Thymus (tissue), 11 donors: ENCODE results near the gene IL4I1. TPM values are rescaled to one million over a fixed set of nuclear protein-coding genes. Genes with fewer than 3 reads are reported as not detected.

Source experiments
- DNase-seq, 9 donors: peaks; one replicate each; pipeline ENCODE4 v3.0.0-alpha.2; 2013; ENCODE audit warnings: low spot score in 9 of 9, low read depth in 6 of 9, missing footprints in 1 of 9
- H3K27ac ChIP-seq, 2 donors: one replicate each; pipeline ENCODE4 v1.5.1; 2013; ENCODE audit warnings: control low read depth in 1 of 2, low read depth in 1 of 2, low read length in 1 of 2, mild to moderate bottlenecking in 1 of 2, moderate library complexity in 1 of 2
- H3K27me3 ChIP-seq, 2 donors: one replicate each; pipeline ENCODE4 v1.5.1; 2013; ENCODE audit warnings: low read length in 1 of 2; ENCODE audit not compliant: control insufficient read depth in 2 of 2, insufficient read depth in 1 of 2
- H3K36me3 ChIP-seq, 2 donors: one replicate each; pipeline ENCODE4 v1.5.1; 2013; ENCODE audit warnings: low read length in 1 of 2, mild to moderate bottlenecking in 1 of 2, moderate library complexity in 1 of 2; ENCODE audit not compliant: control insufficient read depth in 2 of 2, insufficient read depth in 2 of 2
- H3K4me1 ChIP-seq, 2 donors: one replicate each; pipeline ENCODE4 v1.5.1; 2013; ENCODE audit warnings: low read length in 2 of 2; ENCODE audit not compliant: control insufficient read depth in 2 of 2, insufficient read depth in 2 of 2
- H3K4me3 ChIP-seq, 2 donors: one replicate each; pipeline ENCODE4 v1.5.1; 2013; ENCODE audit warnings: low read length in 2 of 2, control low read depth in 1 of 2, mild to moderate bottlenecking in 1 of 2
- H3K9me3 ChIP-seq, 2 donors: one replicate each; pipeline ENCODE4 v1.5.1; 2013; ENCODE audit warnings: low read length in 1 of 2, mild to moderate bottlenecking in 1 of 2; ENCODE audit not compliant: control insufficient read depth in 2 of 2, insufficient read depth in 1 of 2
- WGBS: extraction: QIAGEN DNeasy Blood & Tissue Kit; methylation state at CpG from one replicate; pipeline ENCODE4 v1.1.7; 2013; 5-methylcytosine and 5-hydroxymethylcytosine counted together
- polyA plus RNA-seq: library from polyadenylated mRNA; stranded (reverse); fragments of 200-250 nt; gene quantifications from one replicate; pipeline ENCODE4 v1.2.3, GENCODE V29; 2013
- total RNA-seq: library from RNA; stranded (reverse); fragments of 120-200 nt; gene quantifications from one replicate; pipeline ENCODE4 v1.2.4, GENCODE V29; 2013
- donor health status: healthy.

The IL4I1 gene
- total and polyA plus RNA-seq, 2 donors, result 8.6 to 11.5 TPM

- WGBS, result 88% methylated on average over 5 of the region's 5 CpGs
- peaks cover 0 to 6% of the 10 kb centered on the region in 2 donors for H3K9me3 ChIP-seq
- peaks cover 0 to 8% of the 10 kb centered on the region in 2 donors for H3K4me1 ChIP-seq
Measured at GRCh38 chr19:49846408-49846807, 50.3 kb downstream of the IL4I1 start.

GRCh38 chr19:49845414-49845813 is 51.3 kb downstream of the IL4I1 start:
- Histone ChIP-seq H3K4me1 (peaks cover 0 to 7% of the 10 kb centered on the region in 2 donors), H3K9me3 (peaks cover 0 to 6% of the 10 kb centered on the region in 2 donors), H3K36me3 (peaks cover 6 to 7% of the 10 kb centered on the region in 2 donors), H3K27ac (no peak overlapping the region), H3K27me3 (no peaks in the 10 kb centered on the region), H3K4me3 (no peak overlapping the region)
- WGBS, result 93% methylated on average over 3 of the region's 3 CpGs
- no peak for DNase-seq

More at GRCh38 chr19:49846408-49846807, 50.3 kb downstream of the IL4I1 start:
- Histone ChIP-seq H3K36me3 (no peaks in the 10 kb centered on the region), H3K4me3 (no peak overlapping the region), H3K27ac (no peak overlapping the region), H3K27me3 (no peaks in the 10 kb centered on the region)
- no peak for DNase-seq

- no peaks in the 10 kb centered on the region for H3K27me3 ChIP-seq
- no peak for DNase-seq
- H3K9me3 ChIP-seq, result peaks cover 0 to 5% of the 10 kb centered on the region in 2 donors
- WGBS, result 94% methylated on average over 18 of the region's 18 CpGs
- H3K4me3 ChIP-seq, result no peak overlapping the region
- no peak overlapping the region for H3K27ac ChIP-seq
- H3K36me3 ChIP-seq, result peaks cover 15 to 16% of the 10 kb centered on the region in 2 donors
- H3K4me1 ChIP-seq, result peaks cover 0 to 3% of the 10 kb centered on the region in 2 donors
Measured at GRCh38 chr19:49844138-49845095, 52.3 kb downstream of the IL4I1 start.

- H3K9me3 ChIP-seq, result no peaks in the 10 kb centered on the region
- no peaks in the 10 kb centered on the region for H3K27me3 ChIP-seq
- no peak overlapping the region for H3K4me3 ChIP-seq
- no peak overlapping the region for H3K27ac ChIP-seq
- WGBS, result 94% methylated on average over 3 of the region's 3 CpGs
- H3K36me3 ChIP-seq, result peaks cover 25 to 27% of the 10 kb centered on the region in 2 donors
- peaks cover 0 to 3% of the 10 kb centered on the region in 2 donors for H3K4me1 ChIP-seq
- DNase-seq, result no peak
Measured at GRCh38 chr19:49843265-49843664, 53.4 kb downstream of the IL4I1 start.

GRCh38 chr19:49840736-49841249 is 55.9 kb downstream of the IL4I1 start:
- peaks cover 49% of the 10 kb centered on the region in 2 donors for H3K36me3 ChIP-seq
- WGBS, result 96% methylated on average over 17 of the region's 17 CpGs
- H3K9me3 ChIP-seq, result no peaks in the 10 kb centered on the region
- no peak for DNase-seq
- no peak overlapping the region for H3K27ac ChIP-seq
- no peak overlapping the region for H3K4me3 ChIP-seq
- H3K27me3 ChIP-seq, result no peaks in the 10 kb centered on the region
- H3K4me1 ChIP-seq, result peaks cover 0 to under 1% of the 10 kb centered on the region in 2 donors

GRCh38 chr19:49840321-49840720 is 56.4 kb downstream of the IL4I1 start:
- Histone ChIP-seq H3K36me3 (peaks cover 54% of the 10 kb centered on the region in 2 donors), H3K4me3 (no peak overlapping the region), H3K27me3 (no peaks in the 10 kb centered on the region), H3K9me3 (no peaks in the 10 kb centered on the region), H3K27ac (no peak overlapping the region), H3K4me1 (no peaks in the 10 kb centered on the region)
- WGBS, result 93% methylated on average over 11 of the region's 11 CpGs
- no peak for DNase-seq

GRCh38 chr19:49839713-49840112 is 57.0 kb downstream of the IL4I1 start:
- Histone ChIP-seq H3K9me3 (no peaks in the 10 kb centered on the region), H3K36me3 (peaks cover 60% of the 10 kb centered on the region in 2 donors), H3K4me1 (no peaks in the 10 kb centered on the region), H3K4me3 (no peak overlapping the region), H3K27me3 (no peaks in the 10 kb centered on the region), H3K27ac (no peak overlapping the region)
- no peak for DNase-seq
- 98% methylated on average over 11 of the region's 11 CpGs for WGBS
